Stimulated activated CD8-positive, alpha-beta memory T cell treated with anti-CD3 and anti-CD28 coated beads, Interleukin-12 subunit alpha, Interleukin-12 subunit beta, amount 100 ng/mL, for 1 hour (primary cell): ENCODE data around the gene AFTPH.

ENCODE experiments used
- DNase-seq: peaks from one replicate; pipeline ENCODE4 v3.0.0-alpha.2; 2020; ENCODE audit warnings: low read depth

Gene AFTPH

GRCh38 chr2:64540615-64541014 is 16.5 kb downstream of the AFTPH start:
- no peak for DNase-seq

- no peak for DNase-seq
Observed at GRCh38 chr2:64541547-64541946, 17.4 kb downstream of the AFTPH start.

DNA sequence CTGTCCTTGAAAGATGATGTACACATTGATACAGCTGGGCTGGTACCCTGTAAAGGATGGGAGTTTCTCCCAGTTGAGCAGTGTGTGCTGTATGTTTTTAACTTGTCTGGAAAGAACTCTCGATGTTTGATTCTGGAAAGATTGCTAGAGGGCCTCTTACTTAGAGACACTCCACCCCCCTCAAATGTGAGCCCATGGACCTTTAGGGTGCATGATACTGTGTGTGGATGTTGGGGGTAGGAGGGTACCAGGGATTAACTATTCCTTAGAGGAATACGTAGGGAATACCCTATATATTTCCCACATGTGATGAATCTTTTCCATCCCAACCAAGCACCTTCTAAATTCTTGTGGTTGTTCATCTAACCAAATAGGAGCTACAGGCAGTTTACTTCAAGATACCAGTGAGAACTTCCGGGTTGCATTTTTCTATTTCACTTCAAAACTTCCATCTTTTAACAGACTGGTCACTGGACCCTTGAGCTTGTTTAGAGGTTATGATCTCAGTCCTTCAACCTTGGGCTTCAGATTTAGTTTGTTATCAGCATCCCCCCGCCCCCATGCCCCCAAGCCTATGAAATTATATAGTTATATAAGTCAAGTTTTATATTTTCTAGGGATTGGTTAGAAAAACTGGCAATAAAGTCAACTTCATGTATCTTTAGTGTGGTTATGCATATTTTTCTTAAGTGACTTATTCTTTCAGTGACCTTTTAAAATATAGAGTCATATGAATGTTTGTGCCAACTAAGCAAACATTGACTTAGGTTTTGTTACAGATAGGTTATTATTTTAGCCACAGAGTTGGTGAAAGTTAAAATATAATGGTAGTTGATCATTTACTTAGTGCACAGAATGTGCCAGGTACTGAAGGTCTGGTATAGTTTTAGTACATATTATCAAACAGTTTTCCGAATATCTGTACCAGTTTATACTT is 18.2 kb downstream of the AFTPH start:
- DNase-seq = no peak

GRCh38 chr2:64543008-64543697 is 19.0 kb downstream of the AFTPH start:
- no peak for DNase-seq

GRCh38 chr2:64548761-64549160 is 24.6 kb downstream of the AFTPH start:
- DNase-seq = no peak

- DNase-seq = no peak
Observed at GRCh38 chr2:64550042-64550441, 25.9 kb downstream of the AFTPH start.

GRCh38 chr2:64551851-64552250 is 27.7 kb downstream of the AFTPH start:
- no peak for DNase-seq

- DNase-seq = no peak
Observed at GRCh38 chr2:64554117-64554516, 30.0 kb downstream of the AFTPH start.

DNA sequence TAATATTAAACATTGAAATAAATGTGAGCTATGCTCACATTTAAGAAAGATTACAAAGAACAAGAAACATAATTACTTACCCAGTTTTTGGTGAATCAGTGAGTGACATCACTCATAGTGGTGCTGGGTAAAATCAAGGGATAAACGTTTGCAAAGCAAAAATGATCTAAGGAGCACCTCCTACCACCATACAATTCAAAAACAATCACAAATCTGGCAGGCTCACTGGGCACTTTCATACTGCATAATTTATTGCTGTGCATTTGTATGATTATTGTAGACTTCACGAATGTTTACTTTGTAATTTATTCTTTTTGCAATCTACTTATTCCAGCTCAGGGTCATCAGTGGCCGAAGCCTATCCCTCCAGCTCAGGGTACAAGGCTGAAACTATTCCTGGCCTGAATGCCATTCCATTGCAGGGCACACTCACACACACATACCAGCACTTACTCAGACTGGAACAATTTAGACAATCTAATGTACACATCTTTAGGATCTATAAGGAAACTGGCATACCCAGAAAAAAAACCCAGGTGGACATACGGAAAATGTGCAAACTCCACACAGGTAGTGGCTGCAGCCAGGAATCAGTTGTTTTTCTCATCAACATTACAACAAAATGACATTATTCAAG is 34.4 kb downstream of the AFTPH start:
- DNase-seq = no peak

- DNase-seq = no peak
Observed at GRCh38 chr2:64562148-64562784, 38.1 kb downstream of the AFTPH start.

DNA sequence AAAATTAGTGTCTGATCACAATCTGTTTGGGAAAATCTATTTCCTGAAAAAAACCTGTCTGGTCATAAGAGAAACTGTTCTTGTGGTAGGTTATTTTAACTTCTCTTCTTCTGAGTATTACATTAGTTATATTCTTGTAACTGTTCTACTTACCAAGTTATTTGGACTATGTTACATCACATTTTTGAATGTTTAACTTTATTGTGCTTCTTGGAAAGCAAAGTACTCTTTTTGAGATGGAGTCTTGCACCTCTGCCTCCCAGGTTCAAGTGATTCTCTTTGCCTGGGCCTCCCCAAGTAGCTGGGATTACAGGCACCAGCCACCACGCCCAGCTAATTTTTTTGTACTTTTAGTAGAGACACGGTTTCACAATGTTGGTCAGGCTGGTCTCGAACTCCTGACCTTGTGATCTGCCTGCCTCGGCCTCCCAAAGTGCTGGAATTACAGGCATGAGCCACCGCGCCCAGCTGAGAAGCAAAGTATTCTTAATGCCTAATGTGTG is 39.4 kb downstream of the AFTPH start:
- no peak for DNase-seq

DNA sequence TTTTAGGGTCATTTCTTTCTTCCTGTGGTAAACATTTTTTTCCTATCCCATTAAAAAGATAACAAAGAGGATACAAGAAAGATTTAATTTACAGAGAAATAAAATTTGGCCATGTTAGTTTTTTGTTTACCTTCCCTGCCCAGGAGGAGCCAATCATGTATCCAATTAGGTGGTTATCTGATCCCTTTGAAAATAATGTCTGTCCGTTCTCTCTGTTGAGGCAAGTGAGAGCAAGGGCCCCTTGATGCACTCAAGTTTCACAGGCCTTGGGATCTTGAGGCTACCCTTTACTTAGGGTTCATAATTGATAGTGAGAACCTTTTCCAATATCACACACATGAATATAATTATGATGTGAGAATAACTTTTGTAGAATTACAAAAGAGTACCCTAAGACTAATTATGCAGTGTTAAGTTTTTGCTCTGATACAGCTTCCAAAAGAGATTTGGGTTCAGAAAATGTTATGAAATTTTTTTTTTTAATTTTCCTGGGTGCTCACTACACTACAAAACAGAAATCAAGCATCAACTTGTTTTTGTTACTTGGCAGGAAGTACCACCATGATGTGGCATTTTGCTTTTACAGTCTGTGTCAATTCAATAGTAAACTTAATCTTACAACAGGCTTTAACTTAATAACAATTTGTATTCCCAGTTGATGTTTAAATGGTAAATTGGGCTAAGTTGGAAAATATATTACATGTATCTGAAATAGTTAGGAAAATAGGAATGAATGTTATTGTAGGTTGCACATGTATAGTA is 42.0 kb downstream of the AFTPH start:
- DNase-seq = no peak

GRCh38 chr2:64567473-64567872 is 43.3 kb downstream of the AFTPH start:
- DNase-seq = no peak

DNA sequence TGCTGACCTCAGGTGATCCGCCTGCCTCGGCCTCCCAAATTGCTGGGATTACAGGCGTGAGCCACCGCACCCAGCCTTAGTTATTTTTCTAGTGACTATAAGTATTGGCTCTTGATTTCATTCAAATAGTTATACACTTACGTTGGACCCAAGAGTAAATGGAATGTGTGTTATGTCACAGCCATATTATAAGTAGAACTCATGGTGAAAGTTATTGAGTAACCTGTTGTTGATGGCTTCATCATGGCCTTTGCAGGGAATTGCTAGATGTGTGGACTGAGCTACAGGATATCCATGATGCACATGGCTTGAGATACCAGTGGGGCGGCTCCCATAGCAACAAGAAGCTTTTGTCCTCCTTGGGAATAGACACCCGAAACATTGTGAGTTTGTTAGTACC is 44.7 kb downstream of the AFTPH start:
- no peak for DNase-seq

DNA sequence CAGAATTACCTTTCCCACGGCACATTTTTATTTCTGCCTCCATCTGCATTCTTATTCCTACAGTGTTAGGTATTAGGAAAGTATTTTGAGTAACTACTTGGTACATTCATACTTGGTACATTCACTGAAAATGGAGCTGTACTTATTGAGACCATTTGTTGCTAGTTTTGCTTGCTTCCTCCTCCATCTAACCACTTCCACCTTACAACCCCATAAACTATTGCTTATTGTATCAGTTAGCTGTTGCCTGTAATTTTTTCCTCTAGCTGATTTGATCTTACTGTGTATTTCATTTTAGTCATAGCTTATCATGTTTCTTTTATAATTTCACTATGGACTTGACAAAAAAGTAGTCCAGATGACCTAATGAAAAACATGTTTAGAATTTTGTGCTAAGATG is 50.7 kb downstream of the AFTPH start:
- DNase-seq = no peak

- no peak for DNase-seq
Observed at GRCh38 chr2:64581018-64581417, 56.9 kb downstream of the AFTPH start.

- DNase-seq = no peak
Observed at GRCh38 chr2:64581777-64582539, 57.8 kb downstream of the AFTPH start.

- DNase-seq = no peak
Observed at GRCh38 chr2:64582774-64583340, 58.7 kb downstream of the AFTPH start.

- DNase-seq = no peak
Observed at GRCh38 chr2:64586054-64586453, 61.9 kb downstream of the AFTPH start.

DNA sequence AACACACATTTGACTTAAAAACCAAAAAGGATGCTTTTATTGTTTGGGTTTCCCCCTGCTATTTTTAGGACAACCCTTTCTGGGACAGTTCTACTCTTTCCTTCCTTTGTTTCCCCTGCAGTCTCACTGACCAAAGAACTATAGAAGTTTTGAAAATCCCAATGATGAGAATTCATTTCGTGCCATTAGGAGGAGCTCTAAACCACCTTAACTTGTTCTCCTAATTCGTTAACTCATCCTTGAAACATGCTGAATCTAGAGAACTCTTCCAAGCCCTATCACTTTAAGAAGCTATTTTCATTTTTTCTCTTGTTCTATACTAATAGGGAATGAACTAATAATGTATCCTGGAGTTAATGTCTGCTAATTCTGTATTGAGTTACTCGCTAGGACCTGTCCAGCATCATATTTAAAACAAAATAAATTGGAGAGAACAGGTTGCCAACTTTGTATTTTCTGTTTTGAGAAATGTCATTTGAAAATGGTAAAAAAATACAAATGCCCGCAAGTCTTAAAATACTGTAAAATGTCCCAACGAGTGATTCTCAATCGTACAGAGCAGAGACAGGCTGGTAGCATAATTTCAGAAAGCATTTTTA is 62.9 kb downstream of the AFTPH start:
- DNase-seq = no peak
